ENCODE results near the gene CDK14.

CDK14 gene

DNA sequence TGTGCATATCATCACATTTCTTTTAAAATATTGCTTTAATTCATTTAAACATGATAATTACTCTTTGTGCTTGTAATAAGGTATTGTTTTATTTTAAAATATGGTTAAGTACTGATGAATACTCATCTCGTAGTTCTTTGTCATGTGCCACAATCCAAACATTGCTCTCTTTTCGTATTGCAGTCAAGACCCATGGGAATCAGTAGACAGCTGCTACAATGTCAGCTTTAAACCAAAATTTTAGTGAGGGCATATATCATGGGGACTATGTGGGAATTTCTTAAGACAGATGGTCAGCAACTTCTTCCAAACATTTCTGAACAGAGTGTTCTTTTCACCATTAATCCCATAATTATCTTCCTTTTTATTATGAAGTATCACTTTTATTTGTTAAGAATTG lies 590.9 kb downstream of the CDK14 start:
- no peak overlapping the region for H3K4me3 ChIP-seq (replicated peaks; ENCODE audit: insufficient read depth, low read length)
- TF ChIP-seq, protein P1, sequence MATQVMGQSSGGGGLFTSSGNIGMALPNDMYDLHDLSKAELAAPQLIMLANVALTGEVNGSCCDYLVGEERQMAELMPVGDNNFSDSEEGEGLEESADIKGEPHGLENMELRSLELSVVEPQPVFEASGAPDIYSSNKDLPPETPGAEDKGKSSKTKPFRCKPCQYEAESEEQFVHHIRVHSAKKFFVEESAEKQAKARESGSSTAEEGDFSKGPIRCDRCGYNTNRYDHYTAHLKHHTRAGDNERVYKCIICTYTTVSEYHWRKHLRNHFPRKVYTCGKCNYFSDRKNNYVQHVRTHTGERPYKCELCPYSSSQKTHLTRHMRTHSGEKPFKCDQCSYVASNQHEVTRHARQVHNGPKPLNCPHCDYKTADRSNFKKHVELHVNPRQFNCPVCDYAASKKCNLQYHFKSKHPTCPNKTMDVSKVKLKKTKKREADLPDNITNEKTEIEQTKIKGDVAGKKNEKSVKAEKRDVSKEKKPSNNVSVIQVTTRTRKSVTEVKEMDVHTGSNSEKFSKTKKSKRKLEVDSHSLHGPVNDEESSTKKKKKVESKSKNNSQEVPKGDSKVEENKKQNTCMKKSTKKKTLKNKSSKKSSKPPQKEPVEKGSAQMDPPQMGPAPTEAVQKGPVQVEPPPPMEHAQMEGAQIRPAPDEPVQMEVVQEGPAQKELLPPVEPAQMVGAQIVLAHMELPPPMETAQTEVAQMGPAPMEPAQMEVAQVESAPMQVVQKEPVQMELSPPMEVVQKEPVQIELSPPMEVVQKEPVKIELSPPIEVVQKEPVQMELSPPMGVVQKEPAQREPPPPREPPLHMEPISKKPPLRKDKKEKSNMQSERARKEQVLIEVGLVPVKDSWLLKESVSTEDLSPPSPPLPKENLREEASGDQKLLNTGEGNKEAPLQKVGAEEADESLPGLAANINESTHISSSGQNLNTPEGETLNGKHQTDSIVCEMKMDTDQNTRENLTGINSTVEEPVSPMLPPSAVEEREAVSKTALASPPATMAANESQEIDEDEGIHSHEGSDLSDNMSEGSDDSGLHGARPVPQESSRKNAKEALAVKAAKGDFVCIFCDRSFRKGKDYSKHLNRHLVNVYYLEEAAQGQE (IDR thresholded peaks at IDR 0.05; ENCODE audit: insufficient replicate concordance, low read depth), result no peak
- TF ChIP-seq, protein P2, sequence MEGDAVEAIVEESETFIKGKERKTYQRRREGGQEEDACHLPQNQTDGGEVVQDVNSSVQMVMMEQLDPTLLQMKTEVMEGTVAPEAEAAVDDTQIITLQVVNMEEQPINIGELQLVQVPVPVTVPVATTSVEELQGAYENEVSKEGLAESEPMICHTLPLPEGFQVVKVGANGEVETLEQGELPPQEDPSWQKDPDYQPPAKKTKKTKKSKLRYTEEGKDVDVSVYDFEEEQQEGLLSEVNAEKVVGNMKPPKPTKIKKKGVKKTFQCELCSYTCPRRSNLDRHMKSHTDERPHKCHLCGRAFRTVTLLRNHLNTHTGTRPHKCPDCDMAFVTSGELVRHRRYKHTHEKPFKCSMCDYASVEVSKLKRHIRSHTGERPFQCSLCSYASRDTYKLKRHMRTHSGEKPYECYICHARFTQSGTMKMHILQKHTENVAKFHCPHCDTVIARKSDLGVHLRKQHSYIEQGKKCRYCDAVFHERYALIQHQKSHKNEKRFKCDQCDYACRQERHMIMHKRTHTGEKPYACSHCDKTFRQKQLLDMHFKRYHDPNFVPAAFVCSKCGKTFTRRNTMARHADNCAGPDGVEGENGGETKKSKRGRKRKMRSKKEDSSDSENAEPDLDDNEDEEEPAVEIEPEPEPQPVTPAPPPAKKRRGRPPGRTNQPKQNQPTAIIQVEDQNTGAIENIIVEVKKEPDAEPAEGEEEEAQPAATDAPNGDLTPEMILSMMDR (IDR thresholded peaks at IDR 0.05; ENCODE audit: insufficient read depth, low read length), result no peak
- TF ChIP-seq SPI1 (IDR thresholded peaks at IDR 0.05; ENCODE audit: borderline replicate concordance, low read depth) (no peak), POLR2AphosphoS5 (IDR thresholded peaks at IDR 0.05; ENCODE audit: low read depth) (no peak), GABPA (IDR thresholded peaks at IDR 0.05; ENCODE audit: low read depth) (no peak)
- no peak overlapping the region for H3K27ac ChIP-seq (replicated peaks)
- H3K27me3 ChIP-seq (ENCODE audit: insufficient read depth, poor library complexity, severe bottlenecking), result no peaks in the 10 kb centered on the region
- no peak for DNase-seq (ENCODE audit: low read depth in 1 of 2, low spot score in 1 of 2)

DNA sequence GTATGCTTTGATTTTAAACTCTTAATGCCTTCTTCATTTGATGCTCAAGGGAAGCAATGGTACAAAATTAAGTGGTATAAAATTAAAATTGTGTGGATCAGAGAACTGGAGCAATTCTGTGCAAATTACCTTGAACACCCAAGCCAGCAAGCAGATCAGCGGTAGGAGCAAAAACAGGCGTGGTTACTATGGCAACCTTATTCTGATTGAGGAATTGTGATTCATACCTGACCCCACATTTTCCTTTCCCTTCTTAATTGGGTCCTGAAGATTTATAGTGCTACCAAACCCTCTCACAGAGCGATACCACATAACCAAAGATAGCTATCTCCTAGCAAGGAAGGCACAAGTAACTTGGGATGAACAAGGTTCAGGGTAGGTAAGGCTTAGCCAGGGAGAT lies 595.6 kb downstream of the CDK14 start:
- Histone ChIP-seq H3K27ac (replicated peaks) (no peak overlapping the region), H3K27me3 (ENCODE audit: insufficient read depth, poor library complexity, severe bottlenecking) (no peaks in the 10 kb centered on the region), H3K4me3 (replicated peaks; ENCODE audit: insufficient read depth, low read length) (no peak overlapping the region)
- TF ChIP-seq, protein P1 (IDR thresholded peaks at IDR 0.05; ENCODE audit: insufficient replicate concordance, low read depth), result no peak
- no peak for TF ChIP-seq SPI1 (IDR thresholded peaks at IDR 0.05; ENCODE audit: borderline replicate concordance, low read depth)
- TF ChIP-seq, protein P2 (IDR thresholded peaks at IDR 0.05; ENCODE audit: insufficient read depth, low read length), result no peak
- TF ChIP-seq GABPA (IDR thresholded peaks at IDR 0.05; ENCODE audit: low read depth), result no peak
- TF ChIP-seq POLR2AphosphoS5 (IDR thresholded peaks at IDR 0.05; ENCODE audit: low read depth), result no peak
- no peak for DNase-seq (ENCODE audit: low read depth in 1 of 2, low spot score in 1 of 2)

DNA sequence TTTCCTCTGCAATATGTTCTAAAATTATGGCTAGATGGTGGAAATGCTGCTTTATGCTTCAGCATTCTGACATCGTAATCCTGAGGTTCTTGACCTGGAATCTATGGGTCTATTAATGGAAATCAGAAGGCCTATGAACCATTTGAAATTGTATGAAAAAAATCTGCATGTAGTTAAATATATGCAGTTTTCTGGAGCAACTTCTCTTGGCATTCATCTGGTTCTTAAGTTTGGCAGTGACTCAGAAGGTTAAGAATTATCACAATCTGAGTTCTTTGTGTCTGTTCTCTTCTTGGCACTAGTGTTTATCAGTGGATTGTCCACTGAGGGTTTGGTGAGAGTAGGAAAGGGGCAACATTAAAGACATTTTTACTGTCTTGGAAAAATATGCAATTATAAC lies 597.0 kb downstream of the CDK14 start:
- H3K27ac ChIP-seq (replicated peaks), result no peak overlapping the region
- H3K4me3 ChIP-seq (replicated peaks; ENCODE audit: insufficient read depth, low read length), result no peak overlapping the region
- TF ChIP-seq, protein P1 (IDR thresholded peaks at IDR 0.05; ENCODE audit: insufficient replicate concordance, low read depth), result no peak
- TF ChIP-seq POLR2AphosphoS5 (IDR thresholded peaks at IDR 0.05; ENCODE audit: low read depth), result no peak
- TF ChIP-seq, protein P2 (IDR thresholded peaks at IDR 0.05; ENCODE audit: insufficient read depth, low read length), result no peak
- no peak for TF ChIP-seq SPI1 (IDR thresholded peaks at IDR 0.05; ENCODE audit: borderline replicate concordance, low read depth)
- TF ChIP-seq GABPA (IDR thresholded peaks at IDR 0.05; ENCODE audit: low read depth), result no peak
- no peaks in the 10 kb centered on the region for H3K27me3 ChIP-seq (ENCODE audit: insufficient read depth, poor library complexity, severe bottlenecking)
- no peak for DNase-seq (ENCODE audit: low read depth in 1 of 2, low spot score in 1 of 2)
